MM.1S (cell line): ENCODE data around the gene CD9.

Experiments used
- DNase-seq: peaks from one replicate; pipeline ENCODE4 v3.0.0-alpha.2; 2015
- H2AFZ ChIP-seq: fragments of 300-600 bp; sonication (generic); 2 replicates; pipeline ENCODE4 v1.6.0; 2016; ENCODE audit warnings: antibody characterized with exemption, low read length
- H3F3A ChIP-seq: fragments of 300-600 bp; sonication (generic); 2 replicates; pipeline ENCODE4 v1.6.1; 2016; ENCODE audit warnings: mild to moderate bottlenecking, antibody characterized with exemption, low read length, moderate library complexity, mixed read lengths; ENCODE audit not compliant: insufficient read depth
- H3K27ac ChIP-seq: fragments of 300-600 bp; sonication (generic); 2 replicates; pipeline ENCODE4 v1.5.1; 2016; ENCODE audit warnings: mild to moderate bottlenecking, low read length
- H3K27me3 ChIP-seq: fragments of 300-600 bp; sonication (generic); replicated peaks from 2 replicates; pipeline ENCODE4 v1.6.0; 2016; ENCODE audit warnings: low read length; ENCODE audit not compliant: insufficient read depth
- H3K36me3 ChIP-seq: fragments of 300-600 bp; sonication (generic); replicated peaks from 2 replicates; pipeline ENCODE4 v1.6.1; 2016; ENCODE audit warnings: mild to moderate bottlenecking, low read length, mixed read lengths; ENCODE audit not compliant: insufficient read depth
- H3K4me1 ChIP-seq: fragments of 300-600 bp; sonication (generic); 2 replicates; pipeline ENCODE4 v1.6.1; 2016; ENCODE audit warnings: low read length, mixed read lengths
- H3K4me2 ChIP-seq: fragments of 300-600 bp; sonication (generic); 2 replicates; pipeline ENCODE4 v1.6.0; 2016; ENCODE audit warnings: low read depth, low read length
- H3K4me3 ChIP-seq: fragments of 300-600 bp; sonication (generic); 2 replicates; pipeline ENCODE4 v1.5.1; 2016; ENCODE audit warnings: low read length, mixed read lengths
- H3K79me2 ChIP-seq: fragments of 300-600 bp; sonication (generic); 2 replicates; pipeline ENCODE4 v1.6.1; 2016; ENCODE audit warnings: mixed run types, low read length, mixed read lengths
- H3K9ac ChIP-seq: fragments of 300-600 bp; sonication (generic); 2 replicates; pipeline ENCODE4 v1.6.1; 2016; ENCODE audit warnings: low read length, mixed read lengths
- H3K9me2 ChIP-seq: fragments of 300-600 bp; sonication (generic); replicated peaks from 2 replicates; pipeline ENCODE4 v1.6.1; 2016; ENCODE audit warnings: mild to moderate bottlenecking, low read length, mixed read lengths; ENCODE audit not compliant: insufficient read depth
- H3K9me3 ChIP-seq: fragments of 300-600 bp; sonication (generic); replicated peaks from 2 replicates; pipeline ENCODE4 v1.6.1; 2016; ENCODE audit warnings: mild to moderate bottlenecking, low read length, mixed read lengths; ENCODE audit not compliant: insufficient read depth
- H4K20me1 ChIP-seq: fragments of 300-600 bp; sonication (generic); 2 replicates; pipeline ENCODE4 v1.6.1; 2016; ENCODE audit warnings: mild to moderate bottlenecking, low read length, moderate library complexity, mixed read lengths; ENCODE audit not compliant: insufficient read depth
- CTCF ChIP-seq: fragments of 300-600 bp; sonication (generic); IDR thresholded peaks from 2 replicates; pipeline ENCODE4 v1.5.1; 2016; ENCODE audit warnings: antibody characterized with exemption, low read length, mixed read lengths
- EZH2 ChIP-seq: fragments of 300-600 bp; sonication (generic); optimal IDR thresholded peaks from 2 replicates; pipeline ENCODE3; 2017; ENCODE audit warnings: low read depth, mild to moderate bottlenecking, antibody characterized with exemption, low read length, mixed read lengths
- EZH2phosphoT487 ChIP-seq: fragments of 300-600 bp; sonication (generic); IDR thresholded peaks from 2 replicates; pipeline ENCODE4 v1.6.1; 2018; ENCODE audit warnings: antibody characterized with exemption, low read length

Gene CD9

DNA sequence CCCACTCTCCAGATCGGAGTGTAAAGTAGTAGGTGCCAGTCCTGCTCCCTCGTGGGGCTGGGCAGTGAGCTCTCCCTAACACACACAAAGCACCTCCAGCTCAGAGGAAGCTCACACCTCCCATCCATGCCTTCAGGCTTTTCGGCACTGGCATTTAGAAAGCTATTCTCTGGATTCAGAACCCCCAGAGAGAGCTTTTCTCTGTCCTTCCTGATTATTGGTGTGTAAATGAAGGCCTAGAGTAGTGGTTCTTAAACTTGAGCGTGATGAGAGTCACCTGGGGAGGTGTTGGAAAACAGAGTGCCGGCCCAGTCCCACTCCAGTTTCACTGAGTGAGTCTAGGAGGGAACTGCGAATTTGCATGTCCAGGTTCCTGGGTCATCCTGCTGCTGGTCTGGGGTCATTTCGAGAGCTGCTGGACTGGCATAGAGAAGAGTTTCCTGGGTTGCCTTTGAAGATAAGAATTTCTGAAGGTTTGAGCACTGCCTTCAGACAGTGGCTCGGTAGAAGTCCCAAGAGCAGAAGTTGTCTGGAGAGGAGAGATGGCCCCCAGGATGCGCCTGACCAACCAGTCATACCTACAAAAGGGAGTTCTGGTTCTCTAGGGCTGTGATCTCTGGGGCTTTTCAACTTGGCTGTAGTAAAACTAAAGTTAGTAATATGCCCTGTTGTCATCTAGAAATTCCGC lies 15.1 kb downstream of the CD9 start:
- Histone ChIP-seq H2AFZ (no peak overlapping the region), H3K27ac (no peak overlapping the region), H3K4me2 (no peak overlapping the region), H3K9ac (no peak overlapping the region), H3K9me3 (no peaks in the 10 kb centered on the region), H3K4me3 (no peak overlapping the region), H3F3A (peaks cover 15% of the 10 kb centered on the region; the same call in 1 of the 2 replicates), H3K4me1 (peaks cover 44% of the 10 kb centered on the region), H3K27me3 (no peaks in the 10 kb centered on the region), H3K36me3 (no peaks in the 10 kb centered on the region; the same call in 1 of the 2 replicates), H3K9me2 (no peaks in the 10 kb centered on the region), H4K20me1 (no peaks in the 10 kb centered on the region), H3K79me2 (peaks cover 94% of the 10 kb centered on the region)
- DNase-seq = no peak
- TF ChIP-seq EZH2phosphoT487 = no peak
- no peak for TF ChIP-seq EZH2
- no peak for TF ChIP-seq CTCF

DNA sequence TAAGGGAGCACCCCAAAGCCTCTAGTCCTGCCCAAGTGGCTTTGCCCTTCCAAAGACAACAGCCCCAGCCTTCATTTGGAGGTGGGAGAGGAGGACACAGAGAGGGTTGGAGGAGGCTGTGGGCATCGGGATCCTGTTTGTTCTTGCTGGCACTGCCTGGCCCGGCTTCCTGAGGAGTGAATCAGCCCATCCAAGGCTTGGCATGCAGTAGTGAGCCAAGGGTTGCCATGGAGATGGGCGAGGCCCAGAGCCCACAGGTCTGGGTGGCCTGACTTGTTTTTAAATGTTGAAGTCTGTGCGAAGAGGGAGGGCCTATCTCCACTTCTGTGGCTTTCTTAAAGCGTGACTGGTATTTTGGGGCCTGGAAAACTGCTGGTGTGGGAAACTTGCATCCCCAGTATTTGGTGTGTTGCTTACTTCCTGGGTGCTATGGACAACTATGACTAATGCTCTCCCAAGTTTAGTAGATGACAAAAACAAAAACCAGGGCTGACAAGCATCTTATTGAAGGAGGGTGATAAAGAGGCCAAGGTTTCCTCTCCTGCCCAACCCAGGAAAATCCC lies 15.8 kb downstream of the CD9 start:
- no peak overlapping the region for H3K4me2 ChIP-seq
- H3K4me3 ChIP-seq = no peak overlapping the region
- peaks cover 12% of the 10 kb centered on the region; the same call in 1 of the 2 replicates for H3F3A ChIP-seq
- H3K36me3 ChIP-seq = no peaks in the 10 kb centered on the region; the same call in 1 of the 2 replicates
- no peak overlapping the region for H3K27ac ChIP-seq
- no peaks in the 10 kb centered on the region for H3K9me3 ChIP-seq
- no peaks in the 10 kb centered on the region for H3K9me2 ChIP-seq
- no peaks in the 10 kb centered on the region for H3K27me3 ChIP-seq
- peaks cover 99% of the 10 kb centered on the region for H3K79me2 ChIP-seq
- TF ChIP-seq EZH2phosphoT487 (no peak), EZH2 (no peak), CTCF (no peak)
- no peak overlapping the region for H3K9ac ChIP-seq
- H2AFZ ChIP-seq = no peak overlapping the region
- H3K4me1 ChIP-seq = peaks cover 36% of the 10 kb centered on the region
- DNase-seq = no peak
- H4K20me1 ChIP-seq = no peaks in the 10 kb centered on the region

DNA sequence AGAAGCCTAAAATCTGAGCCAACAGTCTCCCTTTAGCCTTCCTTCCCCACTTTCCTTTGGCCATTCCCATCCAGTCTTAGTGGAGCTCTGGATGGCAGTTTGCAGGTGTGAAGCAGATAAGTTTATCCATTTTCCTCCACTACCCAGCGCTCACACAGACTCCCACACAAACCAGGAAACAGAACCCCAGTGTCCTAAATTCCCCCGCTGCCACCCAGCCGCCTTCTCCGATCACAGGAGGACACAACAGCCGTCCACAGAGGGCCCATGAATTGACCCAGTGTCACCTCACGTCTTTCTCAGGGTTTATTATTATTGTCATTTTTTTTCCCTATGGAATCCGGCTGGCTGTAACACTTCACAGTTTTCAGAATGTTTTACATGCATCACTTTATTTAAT lies 16.4 kb downstream of the CD9 start:
- no peak overlapping the region for H3K4me3 ChIP-seq
- no peaks in the 10 kb centered on the region for H4K20me1 ChIP-seq
- peaks cover 30% of the 10 kb centered on the region for H3K4me1 ChIP-seq
- H3K9ac ChIP-seq = no peak overlapping the region
- H3K4me2 ChIP-seq = no peak overlapping the region
- H3K9me3 ChIP-seq = no peaks in the 10 kb centered on the region
- no peak for TF ChIP-seq EZH2phosphoT487
- no peak for TF ChIP-seq CTCF
- no peak for TF ChIP-seq EZH2
- peaks cover 99% of the 10 kb centered on the region for H3K79me2 ChIP-seq
- DNase-seq = no peak
- H2AFZ ChIP-seq = no peak overlapping the region
- H3K36me3 ChIP-seq = no peaks in the 10 kb centered on the region; the same call in 1 of the 2 replicates
- H3K27me3 ChIP-seq = no peaks in the 10 kb centered on the region
- peak overlapping the region; percentile 54; the same call in 1 of the 2 replicates for H3K27ac ChIP-seq
- no peaks in the 10 kb centered on the region for H3K9me2 ChIP-seq
- H3F3A ChIP-seq = peaks cover 12% of the 10 kb centered on the region; the same call in 1 of the 2 replicates
